Stimulated activated naive CD8-positive, alpha-beta T cell treated with anti-CD3 and anti-CD28 coated beads, Interleukin-15, amount 100 ng/mL, for 72 hours (primary cell): ENCODE data around the gene SFPQ.
"Not testable (repeated sequence)": the region's sequence is repeated elsewhere in the genome, so short reads cannot be mapped to it uniquely, and the experiment has no call there.

Experiments used
- ATAC-seq: fragments of 150-1000 bp; cut with Tn5 transposase; 2 replicates; pipeline ENCODE4 v1.10.0; 2021; ENCODE audit warnings: mild to moderate bottlenecking, moderate library complexity
- DNase-seq, 2 donors: peaks; one replicate each; pipeline ENCODE4 v3.0.0; 2021 to 2022
- H3K27ac Mint-ChIP-seq, 2 donors: one replicate each; pipeline ENCODE4 v1.8.0; 2022; ENCODE audit warnings: mild to moderate bottlenecking in 2 of 2, mixed read lengths in 2 of 2, moderate library complexity in 2 of 2
- H3K27me3 Mint-ChIP-seq: one replicate; pipeline ENCODE4 v1.8.0; 2022; ENCODE audit warnings: mixed read lengths
- H3K4me1 Mint-ChIP-seq: one replicate; pipeline ENCODE4 v1.8.0; 2022; ENCODE audit warnings: mild to moderate bottlenecking, mixed read lengths
- H3K4me3 Mint-ChIP-seq, 2 donors: one replicate each; pipeline ENCODE4 v1.8.0; 2022; ENCODE audit warnings: mild to moderate bottlenecking in 2 of 2, mixed read lengths in 2 of 2, moderate library complexity in 1 of 2
- H3K9me3 Mint-ChIP-seq, 2 donors: one replicate each; pipeline ENCODE4 v1.8.0; 2022; ENCODE audit warnings: mixed read lengths in 2 of 2

SFPQ gene

GRCh38 chr1:35192853-35193664 lies at the start of gene SFPQ:
Gene SFPQ, minus strand, starts transcription at chr1:35193145. Its CDS starts 96 bp downstream, at chr1:35193049.
- H3K27ac Mint-ChIP-seq = peak within 1 kb of the TSS; percentile 99 to 100
- DNase-seq = peak; percentile 98
- peak within 1 kb of the TSS; percentile 83 to 89 for H3K4me3 Mint-ChIP-seq
- no peaks in the 10 kb centered on the region for H3K9me3 Mint-ChIP-seq
- H3K27me3 Mint-ChIP-seq = no peaks in the 10 kb centered on the region
- peak; percentile 93 for ATAC-seq
- peaks cover 42% of the 10 kb centered on the region for H3K4me1 Mint-ChIP-seq

- H3K9me3 Mint-ChIP-seq, H3K4me1 Mint-ChIP-seq, DNase-seq, H3K27ac Mint-ChIP-seq, H3K4me3 Mint-ChIP-seq, ATAC-seq, H3K27me3 Mint-ChIP-seq: not testable (repeated sequence)
Measured at GRCh38 chr1:35236772-35237171, 43.8 kb upstream of the SFPQ start.

- Mint-ChIP-seq H3K27ac (no peak overlapping the region), H3K4me1 (peaks cover 18% of the 10 kb centered on the region), H3K9me3 (peaks cover 4 to 10% of the 10 kb centered on the region in 2 donors), H3K4me3 (no peak overlapping the region), H3K27me3 (no peaks in the 10 kb centered on the region)
- ATAC-seq (no peak), DNase-seq (no peak)
Measured at GRCh38 chr1:35231287-35231686, 38.3 kb upstream of the SFPQ start.

GRCh38 chr1:35229587-35230360 lies 36.8 kb upstream of the SFPQ start:
- H3K27me3 Mint-ChIP-seq = no peaks in the 10 kb centered on the region
- peaks cover 4 to 10% of the 10 kb centered on the region in 2 donors for H3K9me3 Mint-ChIP-seq
- H3K27ac Mint-ChIP-seq = peak overlapping the region in 1 of 2 donors; percentile 43
- peak overlapping the region in 1 of 2 donors; percentile 47 for H3K4me3 Mint-ChIP-seq
- peaks cover 18% of the 10 kb centered on the region for H3K4me1 Mint-ChIP-seq
- ATAC-seq (peak; percentile 83), DNase-seq (peak in 1 of 2 donors; percentile 17)

- Mint-ChIP-seq H3K27me3 (no peaks in the 10 kb centered on the region), H3K4me3 (no peak overlapping the region), H3K9me3 (peaks cover 4 to 10% of the 10 kb centered on the region in 2 donors), H3K27ac (no peak overlapping the region), H3K4me1 (peaks cover 18% of the 10 kb centered on the region)
- ATAC-seq (no peak), DNase-seq (no peak)
Measured at GRCh38 chr1:35226546-35226945, 33.6 kb upstream of the SFPQ start.

- Mint-ChIP-seq H3K27me3 (no peaks in the 10 kb centered on the region), H3K4me1 (no peaks in the 10 kb centered on the region), H3K4me3 (no peak overlapping the region), H3K9me3 (no peaks in the 10 kb centered on the region), H3K27ac (no peak overlapping the region)
- ATAC-seq = no peak
- DNase-seq = no peak
Measured at GRCh38 chr1:35223084-35223630, 30.2 kb upstream of the SFPQ start.

GRCh38 chr1:35222322-35223083 lies 29.6 kb upstream of the SFPQ start:
- no peak for DNase-seq
- H3K27me3 Mint-ChIP-seq = no peaks in the 10 kb centered on the region
- H3K4me3 Mint-ChIP-seq = no peak overlapping the region
- no peak overlapping the region for H3K27ac Mint-ChIP-seq
- H3K4me1 Mint-ChIP-seq = no peaks in the 10 kb centered on the region
- H3K9me3 Mint-ChIP-seq = no peaks in the 10 kb centered on the region
- ATAC-seq = no peak

- peak in 1 of 2 donors; percentile 18 for DNase-seq
Measured at GRCh38 chr1:35220976-35221375, 28.0 kb upstream of the SFPQ start.

GRCh38 chr1:35215346-35215745 lies 22.4 kb upstream of the SFPQ start:
- Mint-ChIP-seq H3K9me3 (no peaks in the 10 kb centered on the region), H3K27me3 (peaks cover 8% of the 10 kb centered on the region), H3K4me1 (peaks cover 8% of the 10 kb centered on the region), H3K4me3 (no peak overlapping the region), H3K27ac (no peak overlapping the region)
- ATAC-seq (no peak), DNase-seq (no peak)

More at GRCh38 chr1:35220976-35221375, 28.0 kb upstream of the SFPQ start:
- Mint-ChIP-seq H3K9me3 (no peaks in the 10 kb centered on the region), H3K27me3 (no peaks in the 10 kb centered on the region), H3K27ac (no peak overlapping the region), H3K4me3 (no peak overlapping the region), H3K4me1 (no peaks in the 10 kb centered on the region)
- ATAC-seq = peak; percentile 75

- Mint-ChIP-seq H3K4me3 (no peak overlapping the region), H3K4me1 (peaks cover 13% of the 10 kb centered on the region), H3K9me3 (no peaks in the 10 kb centered on the region), H3K27me3 (peaks cover 8% of the 10 kb centered on the region), H3K27ac (no peak overlapping the region)
- ATAC-seq (no peak), DNase-seq (no peak)
Measured at GRCh38 chr1:35211120-35211414, 18.1 kb upstream of the SFPQ start.

- H3K9me3 Mint-ChIP-seq = no peaks in the 10 kb centered on the region
- DNase-seq (no peak), ATAC-seq (no peak)
- no peak overlapping the region for H3K4me3 Mint-ChIP-seq
- H3K27ac Mint-ChIP-seq = no peak overlapping the region
- peaks cover 17% of the 10 kb centered on the region for H3K4me1 Mint-ChIP-seq
- H3K27me3 Mint-ChIP-seq = peaks cover 8% of the 10 kb centered on the region
Measured at GRCh38 chr1:35210321-35211119, 17.6 kb upstream of the SFPQ start.

- Mint-ChIP-seq H3K4me3 (no peak overlapping the region), H3K4me1 (peaks cover 17% of the 10 kb centered on the region), H3K27ac (no peak overlapping the region), H3K27me3 (no peaks in the 10 kb centered on the region), H3K9me3 (no peaks in the 10 kb centered on the region)
- ATAC-seq = no peak
- no peak for DNase-seq
Measured at GRCh38 chr1:35203295-35203694, 10.3 kb upstream of the SFPQ start.

GRCh38 chr1:35202048-35202719 lies 9.2 kb upstream of the SFPQ start:
- Mint-ChIP-seq H3K4me3 (peak overlapping the region; percentile 16 to 45), H3K27ac (peak overlapping the region in 1 of 2 donors; percentile 57), H3K4me1 (peaks cover 17% of the 10 kb centered on the region), H3K9me3 (no peaks in the 10 kb centered on the region), H3K27me3 (no peaks in the 10 kb centered on the region)
- DNase-seq (peak; percentile 63 to 74), ATAC-seq (peak; percentile 100)

GRCh38 chr1:35201631-35202030 lies 8.7 kb upstream of the SFPQ start:
- peak overlapping the region in 1 of 2 donors; percentile 57 for H3K27ac Mint-ChIP-seq
- H3K27me3 Mint-ChIP-seq = no peaks in the 10 kb centered on the region
- DNase-seq (no peak), ATAC-seq (no peak)
- peaks cover 17% of the 10 kb centered on the region for H3K4me1 Mint-ChIP-seq
- no peaks in the 10 kb centered on the region for H3K9me3 Mint-ChIP-seq
- H3K4me3 Mint-ChIP-seq = no peak overlapping the region
